GM12873 (cell line): ENCODE results near the gene ZNF268.

ENCODE experiments used
- CTCF ChIP-seq: IDR thresholded peaks from 2 replicates; pipeline ENCODE4 v1.5.1; 2012; ENCODE audit warnings: low read depth, mild to moderate bottlenecking, moderate library complexity, low read length, control low read depth; ENCODE audit not compliant: insufficient read depth; ENCODE audit errors: missing control alignments

ZNF268 gene

DNA sequence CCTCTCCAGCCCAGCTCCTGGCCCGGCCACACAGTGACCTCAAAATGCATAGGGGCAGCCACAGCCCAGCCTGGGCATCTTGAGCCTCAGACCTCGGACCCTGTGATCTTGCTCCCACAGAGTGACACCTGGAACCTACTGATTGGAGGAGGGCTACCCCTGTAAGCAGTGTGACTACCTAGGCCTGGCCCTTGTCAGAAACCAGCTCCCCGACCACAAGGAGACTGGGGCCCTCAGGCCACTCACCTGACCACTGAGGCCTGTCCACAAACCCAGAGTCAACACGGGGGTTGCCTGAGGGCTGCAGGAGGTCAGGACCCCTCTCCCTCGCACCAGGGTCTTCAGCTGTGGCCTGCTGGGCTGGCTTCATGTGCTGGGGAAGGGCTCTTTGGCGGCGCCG, 45.4 kb downstream of the ZNF268 start:
- no peak for TF ChIP-seq CTCF

GRCh38 chr12:133227281-133227852, 46.1 kb downstream of the ZNF268 start:
- no peak for TF ChIP-seq CTCF

- no peak for TF ChIP-seq CTCF
Measured at GRCh38 chr12:133231001-133231400, 49.7 kb downstream of the ZNF268 start.

DNA sequence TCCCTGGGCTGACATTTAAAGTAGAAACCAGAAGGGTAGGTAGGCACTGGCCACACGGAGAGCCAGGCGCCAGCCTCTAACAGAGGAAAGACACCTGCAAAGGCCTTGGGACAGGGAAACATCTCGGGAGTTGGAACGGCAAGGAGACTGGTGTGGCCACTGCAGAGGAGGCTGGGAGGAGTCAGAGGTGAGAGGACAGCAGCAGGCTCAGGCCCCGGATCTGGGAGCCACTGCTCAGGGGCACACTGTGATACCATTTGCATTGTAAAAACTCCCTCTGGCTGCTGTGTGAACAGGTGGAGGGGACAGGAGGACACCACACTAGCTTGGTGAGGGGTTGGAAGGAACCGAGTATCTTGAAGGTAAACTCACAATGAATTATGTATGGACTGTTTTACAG, 51.7 kb downstream of the ZNF268 start:
- no peak for TF ChIP-seq CTCF

- no peak for TF ChIP-seq CTCF
Measured at GRCh38 chr12:133233993-133234564, 52.8 kb downstream of the ZNF268 start.

- no peak for TF ChIP-seq CTCF
Measured at GRCh38 chr12:133234971-133235370, 53.7 kb downstream of the ZNF268 start.

DNA sequence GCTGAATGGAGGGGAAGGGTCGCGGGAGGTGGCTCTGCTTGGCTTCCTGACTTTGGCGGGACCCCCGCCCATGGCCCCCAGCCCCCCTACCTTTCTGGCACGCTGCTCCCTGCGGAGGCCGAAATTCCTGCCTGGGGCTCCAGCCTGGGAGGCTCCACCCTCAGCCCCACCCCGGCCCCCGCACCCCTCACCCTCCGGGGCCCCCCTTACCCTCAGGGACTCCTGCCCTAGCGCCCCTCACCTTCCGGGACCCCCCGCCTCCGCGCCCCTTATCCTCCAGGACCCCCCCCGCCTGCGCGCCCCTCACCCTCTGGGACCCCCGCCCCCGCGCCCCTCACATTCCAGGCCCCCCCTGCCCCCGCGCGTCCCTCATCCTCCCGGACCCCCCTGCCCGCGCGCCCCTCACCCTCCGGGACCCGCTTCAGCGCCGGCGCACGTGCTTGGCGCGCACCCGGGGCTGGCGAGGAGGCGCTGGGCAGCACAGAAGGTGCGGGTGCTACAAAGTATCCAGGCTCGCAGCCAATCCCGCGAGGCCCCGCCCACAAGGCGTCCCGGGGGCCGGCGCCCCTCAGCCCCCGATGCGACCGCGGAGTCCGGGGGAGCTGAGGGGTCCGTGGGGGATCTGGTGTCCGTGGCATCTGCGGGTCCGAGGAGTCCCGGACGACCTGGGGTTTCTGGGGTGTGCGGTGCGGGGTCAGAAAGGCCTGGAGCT, 54.3 kb downstream of the ZNF268 start, which contains the start of gene ANHX:
Gene ANHX, minus strand, starts transcription at position 477 of the 712 bp plus-strand sequence. CDS start 1,521 bp downstream, outside the sequence.
- TF ChIP-seq CTCF = no peak
